A549 (cell line): ENCODE measurements around the gene KIAA1671. TPM values are rescaled to one million over a fixed set of nuclear protein-coding genes. Genes with fewer than 3 reads are reported as not detected.

ENCODE experiments used
- ATAC-seq, 2 experiments: fragments of 200-7000 bp in 1 of 2; fragments of >200 bp in 1 of 2; cut with Nextera tagmentation in 1 of 2; cut with Tn5 transposase in 1 of 2; 3 replicates each; pipeline versions ENCODE4 v1.8.0 to v1.9.1; 2018 to 2020; ENCODE audit warnings: mild to moderate bottlenecking in 1 of 2, moderate library complexity in 1 of 2
- CTCF ChIA-PET: fragments of 300-600 bp; sonication (Branson Sonifier 250); formaldehyde crosslinking; extraction: SDS; loops from one replicate; lab custom pipeline; 2021; ENCODE audit warnings: antibody characterized with exemption, inconsistent platforms; lab: Yijun Ruan, JAX
- POLR2A ChIA-PET: fragments of 350-600 bp; formaldehyde crosslinking; extraction: SDS; loops from one replicate; lab custom pipeline; 2021; ENCODE audit warnings: antibody characterized with exemption, inconsistent platforms; lab: Yijun Ruan, JAX
- DNase-seq, 2 experiments: peaks; one replicate each; pipeline versions ENCODE4 v3.0.0 to v3.0.0-alpha.2; 2011 to 2016; ENCODE audit warnings: low read depth in 1 of 2, low spot score in 1 of 2
- FAIRE-seq: peaks from 2 replicates; lab custom pipeline; 2011; peaks lifted over from hg19 to GRCh38; lab: Jason Lieb, UNC
- H3K27ac ChIP-seq, 2 experiments: fragments of >200 bp; sonication (Bioruptor Twin); formaldehyde crosslinking; 3 replicates each; pipeline ENCODE4 v1.5.1; 2016 to 2017
- H3K4me1 ChIP-seq: fragments of >200 bp; sonication (Bioruptor Twin); formaldehyde crosslinking; 3 replicates; pipeline ENCODE4 v1.6.1; 2016
- H3K4me2 ChIP-seq: fragments of >200 bp; sonication (Bioruptor Twin); formaldehyde crosslinking; 3 replicates; pipeline ENCODE4 v1.6.1; 2016
- H3K4me3 ChIP-seq: fragments of >200 bp; sonication (Bioruptor Twin); formaldehyde crosslinking; 3 replicates; pipeline ENCODE4 v1.5.1; 2016
- H3K9me3 ChIP-seq: fragments of >200 bp; sonication (Bioruptor Twin); formaldehyde crosslinking; 3 replicates; pipeline ENCODE4 v1.6.1; 2016
- CBX2 ChIP-seq: fragments of 200-600 bp; sonication (generic); IDR thresholded peaks from 2 replicates; pipeline ENCODE4 v1.6.1; 2016; ENCODE audit warnings: low read depth, mild to moderate bottlenecking, borderline replicate concordance
- CBX8 ChIP-seq: fragments of 200-600 bp; sonication (generic); IDR thresholded peaks from 2 replicates; pipeline ENCODE4 v1.6.1; 2016
- CEBPB ChIP-seq, 2 experiments: fragments of >200 bp in 1 of 2; sonication (Bioruptor Twin) in 1 of 2; formaldehyde crosslinking in 1 of 2; IDR thresholded peaks; 2 replicates each; pipeline ENCODE4 v1.6.1; 2012 to 2016
- EHMT2 ChIP-seq: fragments of 200-600 bp; sonication (generic); IDR thresholded peaks from 2 replicates; pipeline ENCODE4 v1.6.1; 2016; ENCODE audit warnings: antibody characterized with exemption, low read depth, mild to moderate bottlenecking, moderate library complexity
- FOSB ChIP-seq: fragments of 250-450 bp; sonication (Bioruptor Pico); IDR thresholded peaks from 2 replicates; pipeline ENCODE4 v1.5.0; 2020; ENCODE audit warnings: mild to moderate bottlenecking, moderate library complexity
- FOSL2 ChIP-seq, 2 experiments: fragments of 450-650 bp in 1 of 2; fragments of >200 bp in 1 of 2; sonication (Bioruptor Twin) in 1 of 2; formaldehyde crosslinking; IDR thresholded peaks; 2 replicates each; pipeline versions ENCODE4 v1.5.0 to v1.6.1; 2016 to 2020; ENCODE audit warnings: mild to moderate bottlenecking in 1 of 2, moderate library complexity in 1 of 2
- GATA3 ChIP-seq: IDR thresholded peaks from 2 replicates; pipeline ENCODE4 v1.6.1; 2012; ENCODE audit warnings: borderline replicate concordance
- HEYL ChIP-seq: fragments of 250-450 bp; sonication (Bioruptor Pico); IDR thresholded peaks from 2 replicates; pipeline ENCODE4 v1.8.0; 2021; ENCODE audit warnings: mild to moderate bottlenecking, moderate library complexity
- HOXB13 ChIP-seq: fragments of 250-450 bp; sonication (Bioruptor Pico); IDR thresholded peaks from 2 replicates; pipeline ENCODE4 v1.5.0; 2020; ENCODE audit warnings: low read depth, mild to moderate bottlenecking, moderate library complexity
- KDM5A ChIP-seq: fragments of 200-600 bp; sonication (generic); IDR thresholded peaks from 2 replicates; pipeline ENCODE4 v1.6.1; 2016; ENCODE audit warnings: antibody characterized with exemption, mild to moderate bottlenecking
- MAZ ChIP-seq: fragments of 150-350 bp; IDR thresholded peaks from 2 replicates; pipeline ENCODE4 v1.6.1; 2014; ENCODE audit warnings: antibody characterized with exemption, low read depth, low read length, borderline replicate concordance
- MYC ChIP-seq: IDR thresholded peaks from 2 replicates; pipeline ENCODE4 v1.6.1; 2012; ENCODE audit warnings: mild to moderate bottlenecking, inconsistent platforms, low read length, improper control_type of control experiment, borderline replicate concordance
- NFE2L2 ChIP-seq: fragments of 150-350 bp; conservative IDR thresholded peaks from 2 replicates; pipeline ENCODE4 v1.6.1; 2014; ENCODE audit warnings: low read length
- NR3C1 ChIP-seq: fragments of >200 bp; sonication (Bioruptor Twin); formaldehyde crosslinking; IDR thresholded peaks from 3 replicates; pipeline ENCODE4 v1.6.1; 2017
- PHF8 ChIP-seq: fragments of 200-600 bp; sonication (generic); IDR thresholded peaks from 2 replicates; pipeline ENCODE4 v1.6.1; 2016; ENCODE audit warnings: low read depth, mild to moderate bottlenecking, antibody characterized with exemption, moderate library complexity, borderline replicate concordance
- RARB ChIP-seq: fragments of 250-450 bp; sonication (Bioruptor Pico); IDR thresholded peaks from 2 replicates; pipeline ENCODE4 v1.8.0; 2021; ENCODE audit warnings: mild to moderate bottlenecking, moderate library complexity
- RCOR1 ChIP-seq: fragments of 150-350 bp; IDR thresholded peaks from 2 replicates; pipeline ENCODE4 v1.6.1; 2014; ENCODE audit warnings: antibody characterized with exemption, low read length, low read depth
- RFX5 ChIP-seq: fragments of 450-650 bp; IDR thresholded peaks from 2 replicates; pipeline ENCODE4 v1.7.1; 2014; ENCODE audit warnings: antibody characterized with exemption, mild to moderate bottlenecking, moderate library complexity
- SMC3 ChIP-seq: fragments of >200 bp; sonication (Bioruptor Twin); formaldehyde crosslinking; IDR thresholded peaks from 3 replicates; pipeline ENCODE4 v1.6.1; 2018; ENCODE audit warnings: inconsistent platforms
- ZNF302 ChIP-seq: fragments of 250-450 bp; sonication (Bioruptor Pico); IDR thresholded peaks from 2 replicates; pipeline ENCODE4 v1.9.0; 2021; ENCODE audit warnings: inconsistent platforms, mild to moderate bottlenecking, moderate library complexity
- WGBS: methylation state at CpG from one replicate; pipeline ENCODE4 v1.1.6; 2017; ENCODE audit errors: missing lambda C conversion rate; 5-methylcytosine and 5-hydroxymethylcytosine counted together
- polyA plus RNA-seq, 4 experiments: library from polyadenylated mRNA; depleted of rRNA in 3 of 4; stranded (reverse); fragments of >200 nt; fragmentation: RNase III in 1 of 4; extraction: RNeasy Plus Mini Kit Qiagen cat#74134 plus additional on column Dnase treatment in 1 of 4; gene quantifications; 2 replicates in 3 of 4; 3 replicates in 1 of 4; pipeline ENCODE4 v1.2.3, GENCODE V29; 2011 to 2017
- TF ChIP-seq, protein P1 (sequence below): fragments of 250-450 bp; sonication (Bioruptor Pico); IDR thresholded peaks from 2 replicates; pipeline ENCODE4 v1.5.0; 2020; ENCODE audit warnings: low read depth, mild to moderate bottlenecking, moderate library complexity
- TF ChIP-seq, protein P2 (sequence below): fragments of >200 bp; sonication (Bioruptor Twin); formaldehyde crosslinking; IDR thresholded peaks from 2 replicates; pipeline ENCODE4 v1.6.1; 2016
- TF ChIP-seq, protein P3 (sequence below): fragments of 150-350 bp; IDR thresholded peaks from 2 replicates; pipeline ENCODE4 v1.6.1; 2014; ENCODE audit warnings: low read depth, mild to moderate bottlenecking, low read length
- TF ChIP-seq, protein P4 (sequence below): fragments of 250-450 bp; sonication (Bioruptor Pico); IDR thresholded peaks from 2 replicates; pipeline ENCODE4 v1.5.0; 2021; ENCODE audit warnings: mild to moderate bottlenecking, moderate library complexity, borderline replicate concordance
- TF ChIP-seq, protein P5 (sequence below): fragments of 200-600 bp; sonication (generic); IDR thresholded peaks from 2 replicates; pipeline ENCODE4 v1.6.1; 2016; ENCODE audit warnings: antibody characterized with exemption, mild to moderate bottlenecking, moderate library complexity

Gene KIAA1671
- polyA plus RNA-seq, 2 of the 4 experiments (the other 2 are of a cell fraction), result 5.3 to 7.9 TPM

DNA sequence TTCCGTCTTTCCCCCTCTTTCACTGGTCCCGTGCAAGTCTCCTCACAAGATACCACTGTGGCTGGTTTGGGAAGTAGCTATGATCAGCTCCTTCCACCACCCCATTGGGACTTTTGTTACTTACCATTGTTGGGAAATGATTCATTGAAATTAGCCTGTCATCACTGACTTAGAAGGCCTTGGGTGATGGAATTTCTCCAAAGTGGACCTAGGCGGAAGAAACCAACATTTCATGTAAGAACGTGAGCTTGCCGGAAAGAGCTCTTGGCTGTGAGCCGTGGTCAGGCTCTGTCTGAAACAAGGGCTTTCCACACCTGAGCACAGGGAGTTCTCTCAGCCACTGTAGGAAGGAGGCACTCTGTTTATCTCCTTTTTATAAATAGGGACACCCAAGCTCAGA, 223.7 kb downstream of the KIAA1671 start (continued):
- TF ChIP-seq RFX5, result no peak
- no peak for TF ChIP-seq HEYL (CRISPR knock-in tag)
- TF ChIP-seq MYC, result no peak
- no peak for TF ChIP-seq HOXB13
- TF ChIP-seq, all 56 proteins: peak for 0

DNA sequence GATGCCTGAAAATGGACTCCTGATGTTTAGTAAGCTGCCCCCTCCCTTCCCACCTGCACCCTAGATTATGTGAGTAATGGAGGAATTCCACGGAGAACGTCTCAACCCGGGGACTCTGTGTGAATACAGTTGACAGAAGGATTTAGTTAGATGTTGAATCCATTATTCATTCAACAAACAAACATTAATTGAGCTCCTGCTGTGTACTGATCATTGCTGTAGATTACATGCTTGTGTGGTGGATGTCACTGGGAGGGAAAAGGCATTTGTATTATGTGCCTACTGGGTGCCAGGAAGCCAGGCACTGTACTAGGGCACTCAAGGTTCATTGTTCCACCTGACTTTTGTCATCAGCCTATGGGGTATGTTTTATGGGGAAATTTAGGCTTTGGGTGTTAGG, 224.3 kb downstream of the KIAA1671 start:
- ChIA-PET CTCF (interaction anchor here (0.9 to 1.6 kb wide), 2 partner anchors 13 to 25 kb away, joined by 4 to 6 read pairs; no protein-coding TSS in a partner anchor), POLR2A (no interaction called here)
- no peak for DNase-seq
- no peak for FAIRE-seq
- H3K27ac ChIP-seq, result no peak overlapping the region
- H3K4me2 ChIP-seq, result no peak overlapping the region
- H3K4me1 ChIP-seq, result no peaks in the 10 kb centered on the region
- 63% methylated on average over 3 of the region's 3 CpGs for WGBS
- TF ChIP-seq CBX8, result no peak
- no peak for TF ChIP-seq FOSB (CRISPR knock-in tag)
- no peak for TF ChIP-seq PHF8
- TF ChIP-seq RARB (CRISPR knock-in tag), result no peak
- TF ChIP-seq KDM5A, result no peak
- TF ChIP-seq RCOR1, result no peak
- TF ChIP-seq NR3C1, result no peak
- no peak for TF ChIP-seq CEBPB (IDR thresholded peaks at IDR 0.05)
- no peak for TF ChIP-seq ZNF302 (CRISPR knock-in tag)
- TF ChIP-seq, protein P1, sequence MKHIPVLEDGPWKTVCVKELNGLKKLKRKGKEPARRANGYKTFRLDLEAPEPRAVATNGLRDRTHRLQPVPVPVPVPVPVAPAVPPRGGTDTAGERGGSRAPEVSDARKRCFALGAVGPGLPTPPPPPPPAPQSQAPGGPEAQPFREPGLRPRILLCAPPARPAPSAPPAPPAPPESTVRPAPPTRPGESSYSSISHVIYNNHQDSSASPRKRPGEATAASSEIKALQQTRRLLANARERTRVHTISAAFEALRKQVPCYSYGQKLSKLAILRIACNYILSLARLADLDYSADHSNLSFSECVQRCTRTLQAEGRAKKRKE (CRISPR knock-in tag), result no peak
- TF ChIP-seq, protein P2, sequence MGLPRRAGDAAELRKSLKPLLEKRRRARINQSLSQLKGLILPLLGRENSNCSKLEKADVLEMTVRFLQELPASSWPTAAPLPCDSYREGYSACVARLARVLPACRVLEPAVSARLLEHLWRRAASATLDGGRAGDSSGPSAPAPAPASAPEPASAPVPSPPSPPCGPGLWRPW, result no peak
- TF ChIP-seq HEYL (CRISPR knock-in tag), result no peak
- no peak for TF ChIP-seq EHMT2
- TF ChIP-seq RFX5, result no peak
- TF ChIP-seq, protein P3, sequence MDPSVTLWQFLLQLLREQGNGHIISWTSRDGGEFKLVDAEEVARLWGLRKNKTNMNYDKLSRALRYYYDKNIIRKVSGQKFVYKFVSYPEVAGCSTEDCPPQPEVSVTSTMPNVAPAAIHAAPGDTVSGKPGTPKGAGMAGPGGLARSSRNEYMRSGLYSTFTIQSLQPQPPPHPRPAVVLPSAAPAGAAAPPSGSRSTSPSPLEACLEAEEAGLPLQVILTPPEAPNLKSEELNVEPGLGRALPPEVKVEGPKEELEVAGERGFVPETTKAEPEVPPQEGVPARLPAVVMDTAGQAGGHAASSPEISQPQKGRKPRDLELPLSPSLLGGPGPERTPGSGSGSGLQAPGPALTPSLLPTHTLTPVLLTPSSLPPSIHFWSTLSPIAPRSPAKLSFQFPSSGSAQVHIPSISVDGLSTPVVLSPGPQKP, result no peak
- no peak for TF ChIP-seq SMC3
- no peak for ATAC-seq
- H3K9me3 ChIP-seq, result no peaks in the 10 kb centered on the region; the same call in 2 of the 3 replicates
- no peak overlapping the region for H3K4me3 ChIP-seq

DNA sequence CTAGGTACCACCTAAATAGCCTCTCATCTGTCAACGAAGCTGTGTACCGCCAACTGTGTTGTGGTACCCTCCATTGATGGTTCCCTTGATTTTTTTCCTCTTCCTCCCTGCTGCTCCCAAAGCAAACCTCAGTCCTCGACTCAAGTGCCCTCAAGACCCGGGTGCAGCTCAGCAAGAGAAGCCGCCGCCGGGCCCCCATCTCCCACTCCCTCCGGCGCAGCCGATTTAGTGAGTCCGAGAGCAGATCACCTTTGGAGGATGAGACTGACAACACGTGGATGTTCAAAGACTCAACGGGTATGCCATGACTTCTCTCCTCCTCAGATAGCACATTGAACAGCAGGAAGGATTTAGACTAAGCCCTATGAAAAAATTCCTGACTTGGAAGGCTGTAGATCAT, 224.7 kb downstream of the KIAA1671 start:
- ChIA-PET POLR2A (no interaction called here), CTCF (interaction anchor here (1.6 kb wide), 1 partner anchor 25 kb away, joined by 6 read pairs; no protein-coding TSS in a partner anchor)
- 89% methylated on average over 13 of the region's 13 CpGs for WGBS
- Histone ChIP-seq H3K4me3 (no peak overlapping the region), H3K9me3 (no peaks in the 10 kb centered on the region; the same call in 2 of the 3 replicates), H3K4me2 (no peak overlapping the region), H3K4me1 (no peaks in the 10 kb centered on the region), H3K27ac (no peak overlapping the region)
- ATAC-seq (no peak), DNase-seq (no peak), FAIRE-seq (no peak)
- TF ChIP-seq NFE2L2, result no peak

DNA sequence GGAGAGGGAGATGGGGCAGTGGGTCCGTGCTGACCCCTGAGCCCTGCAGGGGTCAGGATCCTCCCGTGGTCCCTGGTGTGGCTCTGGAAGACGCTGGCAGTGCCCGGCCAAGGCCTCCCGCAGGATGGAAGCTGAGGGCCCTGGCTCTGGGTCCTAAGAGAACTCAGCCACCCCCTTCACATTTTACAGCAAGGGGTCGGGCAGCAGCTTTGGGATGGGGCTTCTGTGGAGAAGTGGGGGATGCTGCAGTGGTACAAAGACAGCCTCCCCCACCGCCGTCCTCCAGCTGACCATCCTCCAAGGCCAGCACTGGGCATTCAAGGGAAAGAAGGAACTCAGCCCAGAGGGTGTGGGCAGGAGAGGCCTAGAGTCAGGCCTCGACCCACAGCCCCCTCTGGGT, 225.4 kb downstream of the KIAA1671 start:
- no peak for FAIRE-seq
- Histone ChIP-seq H3K4me1 (no peaks in the 10 kb centered on the region), H3K9me3 (no peaks in the 10 kb centered on the region; the same call in 2 of the 3 replicates), H3K4me2 (no peak overlapping the region), H3K27ac (no peak overlapping the region), H3K4me3 (no peak overlapping the region)
- ATAC-seq, result no peak
- ChIA-PET POLR2A (no interaction called here), CTCF (interaction anchor here (0.6 kb wide), 1 partner anchor 20 kb away, joined by 3 read pairs; no protein-coding TSS in a partner anchor)
- no peak for DNase-seq
- 100% methylated on average over 2 of the region's 9 CpGs for WGBS
- TF ChIP-seq, protein P4, sequence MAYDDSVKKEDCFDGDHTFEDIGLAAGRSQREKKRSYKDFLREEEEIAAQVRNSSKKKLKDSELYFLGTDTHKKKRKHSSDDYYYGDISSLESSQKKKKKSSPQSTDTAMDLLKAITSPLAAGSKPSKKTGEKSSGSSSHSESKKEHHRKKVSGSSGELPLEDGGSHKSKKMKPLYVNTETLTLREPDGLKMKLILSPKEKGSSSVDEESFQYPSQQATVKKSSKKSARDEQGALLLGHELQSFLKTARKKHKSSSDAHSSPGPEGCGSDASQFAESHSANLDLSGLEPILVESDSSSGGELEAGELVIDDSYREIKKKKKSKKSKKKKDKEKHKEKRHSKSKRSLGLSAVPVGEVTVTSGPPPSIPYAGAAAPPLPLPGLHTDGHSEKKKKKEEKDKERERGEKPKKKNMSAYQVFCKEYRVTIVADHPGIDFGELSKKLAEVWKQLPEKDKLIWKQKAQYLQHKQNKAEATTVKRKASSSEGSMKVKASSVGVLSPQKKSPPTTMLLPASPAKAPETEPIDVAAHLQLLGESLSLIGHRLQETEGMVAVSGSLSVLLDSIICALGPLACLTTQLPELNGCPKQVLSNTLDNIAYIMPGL, result no peak
- TF ChIP-seq GATA3 (no peak), RARB (CRISPR knock-in tag) (no peak), MAZ (no peak), HOXB13 (no peak), CBX2 (no peak), FOSL2 (IDR thresholded peaks at IDR 0.05) (no peak), FOSL2 (CRISPR knock-in tag; IDR thresholded peaks at IDR 0.05) (no peak), NFE2L2 (no peak)
- TF ChIP-seq, protein P5, sequence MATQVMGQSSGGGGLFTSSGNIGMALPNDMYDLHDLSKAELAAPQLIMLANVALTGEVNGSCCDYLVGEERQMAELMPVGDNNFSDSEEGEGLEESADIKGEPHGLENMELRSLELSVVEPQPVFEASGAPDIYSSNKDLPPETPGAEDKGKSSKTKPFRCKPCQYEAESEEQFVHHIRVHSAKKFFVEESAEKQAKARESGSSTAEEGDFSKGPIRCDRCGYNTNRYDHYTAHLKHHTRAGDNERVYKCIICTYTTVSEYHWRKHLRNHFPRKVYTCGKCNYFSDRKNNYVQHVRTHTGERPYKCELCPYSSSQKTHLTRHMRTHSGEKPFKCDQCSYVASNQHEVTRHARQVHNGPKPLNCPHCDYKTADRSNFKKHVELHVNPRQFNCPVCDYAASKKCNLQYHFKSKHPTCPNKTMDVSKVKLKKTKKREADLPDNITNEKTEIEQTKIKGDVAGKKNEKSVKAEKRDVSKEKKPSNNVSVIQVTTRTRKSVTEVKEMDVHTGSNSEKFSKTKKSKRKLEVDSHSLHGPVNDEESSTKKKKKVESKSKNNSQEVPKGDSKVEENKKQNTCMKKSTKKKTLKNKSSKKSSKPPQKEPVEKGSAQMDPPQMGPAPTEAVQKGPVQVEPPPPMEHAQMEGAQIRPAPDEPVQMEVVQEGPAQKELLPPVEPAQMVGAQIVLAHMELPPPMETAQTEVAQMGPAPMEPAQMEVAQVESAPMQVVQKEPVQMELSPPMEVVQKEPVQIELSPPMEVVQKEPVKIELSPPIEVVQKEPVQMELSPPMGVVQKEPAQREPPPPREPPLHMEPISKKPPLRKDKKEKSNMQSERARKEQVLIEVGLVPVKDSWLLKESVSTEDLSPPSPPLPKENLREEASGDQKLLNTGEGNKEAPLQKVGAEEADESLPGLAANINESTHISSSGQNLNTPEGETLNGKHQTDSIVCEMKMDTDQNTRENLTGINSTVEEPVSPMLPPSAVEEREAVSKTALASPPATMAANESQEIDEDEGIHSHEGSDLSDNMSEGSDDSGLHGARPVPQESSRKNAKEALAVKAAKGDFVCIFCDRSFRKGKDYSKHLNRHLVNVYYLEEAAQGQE, result no peak
